Erythroblast (primary cell): ENCODE measurements around the gene MSTO1.

ENCODE experiments used
- GATA1 ChIP-seq: IDR thresholded peaks from 2 replicates; pipeline ENCODE4 v1.6.1; 2011; ENCODE audit warnings: low read depth, mild to moderate bottlenecking, control low read depth, low read length, moderate library complexity
- POLR2A ChIP-seq: IDR thresholded peaks from 2 replicates; pipeline ENCODE4 v1.6.1; 2011; ENCODE audit warnings: mild to moderate bottlenecking, low read length

- no peak for TF ChIP-seq POLR2A
- TF ChIP-seq GATA1, result no peak
Observed at GRCh38 chr1:155649676-155650075, 39.7 kb downstream of the MSTO1 start.
